ENCODE measurements around the gene PTPRH. TPM values are rescaled to one million over a fixed set of nuclear protein-coding genes. Genes with fewer than 3 reads are reported as not detected.
A peak's percentile ranks its signal among the peaks of the same experiment; 100 is the strongest.

Gene PTPRH
- total and polyA plus RNA-seq, 9 of the 15 experiments (the other 6 are each of a cell fraction or from before 2014, with no cell fraction given): 0.87 to 34.3 (median 22.7) TPM

- in situ Hi-C loops (cut with MboI): no loop called here
- no peaks in the 10 kb centered on the region for H3K9me1 ChIP-seq (ENCODE audit: control insufficient read depth, insufficient read depth, low read length)
- H3K79me2 ChIP-seq (ENCODE audit: control insufficient read depth, insufficient read depth, low read length): peaks cover 19% of the 10 kb centered on the region
- FAIRE-seq (peak; percentile 96), DNase-seq (ENCODE audit: extremely low read depth in 1 of 4, low spot score in 3 of 4) (peak; percentile 97 to 98 (median 97)), ATAC-seq (peak; percentile 98)
- no peaks in the 10 kb centered on the region for H4K20me1 ChIP-seq (replicated peaks; ENCODE audit: control insufficient read depth, insufficient read depth, low read length)
- H3K4me2 ChIP-seq (ENCODE audit: insufficient read depth, low read length): peak overlapping the region; percentile 87
- H3K4me3 ChIP-seq: peak overlapping the region; percentile 53
- H3K9me3 ChIP-seq (replicated peaks; ENCODE audit: control insufficient read depth, insufficient read depth, low read depth, low read length): no peaks in the 10 kb centered on the region
- H3K27ac ChIP-seq (ENCODE audit: extremely low read depth, low read depth, low read length): peak overlapping the region; percentile 80
- POLR2A ChIA-PET: interaction anchor here (0.5 to 1.5 kb wide), 17 partner anchors 9 to 201 kb away, joined by 3 to 9 read pairs (median 3); partner anchors contain the start of genes KMT5C, SYT5, TMEM238 and UBE2S
- H3K36me3 ChIP-seq (ENCODE audit: control insufficient read depth, insufficient read depth, low read length): peaks cover 32% of the 10 kb centered on the region; the same call in 2 of the 3 replicates
- 0% methylated on average over 29 of the region's 29 CpGs for WGBS (ENCODE audit: insufficient coverage, low coverage, missing lambda C conversion rate)
- CTCF ChIA-PET (ENCODE audit: low intra/inter-chr PET ratio): interaction anchor here (0.6 kb wide), 1 partner anchor 446 kb away, joined by 3 read pairs; no protein-coding TSS in a partner anchor
- no peaks in the 10 kb centered on the region for H3K27me3 ChIP-seq (ENCODE audit: control insufficient read depth in 2 of 2, insufficient read depth in 2 of 2, low read length in 2 of 2)
- peak overlapping the region; percentile 84 to 93 for H3K9ac ChIP-seq (ENCODE audit: insufficient read depth in 1 of 2, low read depth in 2 of 2, low read length in 2 of 2)
- intact Hi-C loops (cut with micrococcal nuclease): no loop called here
- peaks cover 26 to 28% of the 10 kb centered on the region in 2 experiments for H3K4me1 ChIP-seq (replicated peaks in 1 of 2; ENCODE audit: control insufficient read depth in 2 of 2, insufficient read depth in 2 of 2, low read length in 2 of 2)
- BruUV-seq (replicated peaks): TSS peak; percentile 83
- peak overlapping the region; percentile 76 for H2AFZ ChIP-seq (ENCODE audit: low read depth, low read length)
- TF ChIP-seq E2F3 (CRISPR knock-in tag; IDR thresholded peaks at IDR 0.05) (no peak), ZC3H11A (IDR thresholded peaks at IDR 0.05; ENCODE audit: low read depth, low read length) (0 out of 2 replicates have a peak, but pooled peaks have one; percentile 38), ZNF592 (IDR thresholded peaks at IDR 0.05) (peak; percentile 78; the same call in 1 of the 2 replicates), EGR1 (conservative IDR thresholded peaks at IDR 0.05) (peak; percentile 64), ZNF124 (CRISPR knock-in tag; IDR thresholded peaks at IDR 0.05) (no peak), RCOR1 (IDR thresholded peaks at IDR 0.05; ENCODE audit: borderline replicate concordance in 1 of 2, low read depth in 2 of 2, low read length in 2 of 2) (peak in 1 of 2 experiments; percentile 51; a peak in 1 of 4 replicates), ZNF274 (IDR thresholded peaks at IDR 0.05; ENCODE audit: borderline replicate concordance, low read depth, low read length) (no peak), TEAD4 (IDR thresholded peaks at IDR 0.05; ENCODE audit: low read length) (no peak), TEAD4 (CRISPR knock-in tag; IDR thresholded peaks at IDR 0.05; ENCODE audit: borderline replicate concordance) (no peak), ZNF217 (CRISPR knock-in tag; IDR thresholded peaks at IDR 0.05) (no peak), NRF1 (conservative IDR thresholded peaks at IDR 0.05 in 1 of 2, IDR thresholded peaks at IDR 0.05 in 1 of 2) (peak; percentile 49 to 59; a peak in 3 of 4 replicates), HMBOX1 (IDR thresholded peaks at IDR 0.05) (peak; percentile 26; the same call in 1 of the 2 replicates), GABPB1 (CRISPR knock-in tag; IDR thresholded peaks at IDR 0.05) (no peak; the same call in 1 of the 2 replicates), ZNF134 (CRISPR knock-in tag; conservative IDR thresholded peaks at IDR 0.05) (no peak), MNT (conservative IDR thresholded peaks at IDR 0.05) (peak; percentile 67 to 84)
Observed at GRCh38 chr19:55206664-55207500, 2.4 kb downstream of the PTPRH start.

Measured in K562 (cell line).